ENCODE measurements around the gene PLD4.

PLD4 gene

GRCh38 chr14:104927432-104927816 is 2.7 kb downstream of the PLD4 start:
- peaks cover 7% of the 10 kb centered on the region for H3K9me3 ChIP-seq (ENCODE audit: control insufficient read depth, low read length)
- H3K4me3 ChIP-seq (ENCODE audit: low read length): no peak overlapping the region
- no peaks in the 10 kb centered on the region for H3K4me1 ChIP-seq (ENCODE audit: control insufficient read depth, insufficient read depth, low read length)
- H3K36me3 ChIP-seq (ENCODE audit: control insufficient read depth, insufficient read depth, low read length, severe bottlenecking): no peaks in the 10 kb centered on the region
- DNase-seq (ENCODE audit: low read depth): no peak
- H3K27me3 ChIP-seq (replicated peaks; ENCODE audit: control insufficient read depth, insufficient read depth, low read length): peaks cover 11% of the 10 kb centered on the region
- H3K9ac ChIP-seq (ENCODE audit: low read length): no peak overlapping the region

- no peak for DNase-seq (ENCODE audit: low read depth)
Measured at GRCh38 chr14:104927901-104928300, 3.2 kb downstream of the PLD4 start.

GRCh38 chr14:104928391-104929133 is 3.9 kb downstream of the PLD4 start:
- Histone ChIP-seq H3K9ac (ENCODE audit: low read length) (no peak overlapping the region), H3K9me3 (ENCODE audit: control insufficient read depth, low read length) (peaks cover 7% of the 10 kb centered on the region), H3K36me3 (ENCODE audit: control insufficient read depth, insufficient read depth, low read length, severe bottlenecking) (no peaks in the 10 kb centered on the region), H3K4me3 (ENCODE audit: low read length) (no peak overlapping the region), H3K4me1 (ENCODE audit: control insufficient read depth, insufficient read depth, low read length) (no peaks in the 10 kb centered on the region), H3K27me3 (replicated peaks; ENCODE audit: control insufficient read depth, insufficient read depth, low read length) (peaks cover 11% of the 10 kb centered on the region)
- DNase-seq (ENCODE audit: low read depth): no peak

More at GRCh38 chr14:104927901-104928300, 3.2 kb downstream of the PLD4 start:
- Histone ChIP-seq H3K4me3 (ENCODE audit: low read length) (no peak overlapping the region), H3K27me3 (replicated peaks; ENCODE audit: control insufficient read depth, insufficient read depth, low read length) (peaks cover 11% of the 10 kb centered on the region), H3K9ac (ENCODE audit: low read length) (no peak overlapping the region), H3K9me3 (ENCODE audit: control insufficient read depth, low read length) (peaks cover 7% of the 10 kb centered on the region), H3K36me3 (ENCODE audit: control insufficient read depth, insufficient read depth, low read length, severe bottlenecking) (no peaks in the 10 kb centered on the region), H3K4me1 (ENCODE audit: control insufficient read depth, insufficient read depth, low read length) (no peaks in the 10 kb centered on the region)

GRCh38 chr14:104929268-104930230 is 4.9 kb downstream of the PLD4 start:
- Histone ChIP-seq H3K4me3 (ENCODE audit: low read length) (no peak overlapping the region), H3K9ac (ENCODE audit: low read length) (no peak overlapping the region), H3K36me3 (ENCODE audit: control insufficient read depth, insufficient read depth, low read length, severe bottlenecking) (no peaks in the 10 kb centered on the region), H3K9me3 (ENCODE audit: control insufficient read depth, low read length) (peaks cover under 1% of the 10 kb centered on the region), H3K4me1 (ENCODE audit: control insufficient read depth, insufficient read depth, low read length) (no peaks in the 10 kb centered on the region), H3K27me3 (replicated peaks; ENCODE audit: control insufficient read depth, insufficient read depth, low read length) (peaks cover 11% of the 10 kb centered on the region)
- no peak for DNase-seq (ENCODE audit: low read depth)

- H3K4me3 ChIP-seq (ENCODE audit: low read length): no peak overlapping the region
- H3K4me1 ChIP-seq (ENCODE audit: control insufficient read depth, insufficient read depth, low read length): no peaks in the 10 kb centered on the region
- H3K9me3 ChIP-seq (ENCODE audit: control insufficient read depth, low read length): no peaks in the 10 kb centered on the region
- DNase-seq (ENCODE audit: low read depth): no peak
- H3K27me3 ChIP-seq (replicated peaks; ENCODE audit: control insufficient read depth, insufficient read depth, low read length): peaks cover 14% of the 10 kb centered on the region
- no peaks in the 10 kb centered on the region for H3K36me3 ChIP-seq (ENCODE audit: control insufficient read depth, insufficient read depth, low read length, severe bottlenecking)
- H3K9ac ChIP-seq (ENCODE audit: low read length): no peak overlapping the region
Measured at GRCh38 chr14:104930526-104931303, 6.0 kb downstream of the PLD4 start.

GRCh38 chr14:104931304-104931770 is 6.7 kb downstream of the PLD4 start:
- no peaks in the 10 kb centered on the region for H3K4me1 ChIP-seq (ENCODE audit: control insufficient read depth, insufficient read depth, low read length)
- no peaks in the 10 kb centered on the region for H3K9me3 ChIP-seq (ENCODE audit: control insufficient read depth, low read length)
- H3K4me3 ChIP-seq (ENCODE audit: low read length): no peak overlapping the region
- peaks cover 14% of the 10 kb centered on the region for H3K27me3 ChIP-seq (replicated peaks; ENCODE audit: control insufficient read depth, insufficient read depth, low read length)
- H3K9ac ChIP-seq (ENCODE audit: low read length): no peak overlapping the region
- H3K36me3 ChIP-seq (ENCODE audit: control insufficient read depth, insufficient read depth, low read length, severe bottlenecking): no peaks in the 10 kb centered on the region
- no peak for DNase-seq (ENCODE audit: low read depth)

GRCh38 chr14:104931771-104932675 is 7.3 kb downstream of the PLD4 start:
- Histone ChIP-seq H3K4me1 (ENCODE audit: control insufficient read depth, insufficient read depth, low read length) (no peaks in the 10 kb centered on the region), H3K4me3 (ENCODE audit: low read length) (no peak overlapping the region), H3K36me3 (ENCODE audit: control insufficient read depth, insufficient read depth, low read length, severe bottlenecking) (no peaks in the 10 kb centered on the region), H3K9ac (ENCODE audit: low read length) (peak overlapping the region; percentile 64), H3K9me3 (ENCODE audit: control insufficient read depth, low read length) (no peaks in the 10 kb centered on the region), H3K27me3 (replicated peaks; ENCODE audit: control insufficient read depth, insufficient read depth, low read length) (peaks cover 14% of the 10 kb centered on the region)
- DNase-seq (ENCODE audit: low read depth): no peak

- H3K9me3 ChIP-seq (ENCODE audit: control insufficient read depth, low read length): no peaks in the 10 kb centered on the region
- H3K36me3 ChIP-seq (ENCODE audit: control insufficient read depth, insufficient read depth, low read length, severe bottlenecking): no peaks in the 10 kb centered on the region
- no peaks in the 10 kb centered on the region for H3K4me1 ChIP-seq (ENCODE audit: control insufficient read depth, insufficient read depth, low read length)
- peak; percentile 97 for DNase-seq (ENCODE audit: low read depth)
- H3K4me3 ChIP-seq (ENCODE audit: low read length): peak overlapping the region; percentile 72
- H3K27me3 ChIP-seq (replicated peaks; ENCODE audit: control insufficient read depth, insufficient read depth, low read length): peaks cover 10% of the 10 kb centered on the region
- peak overlapping the region; percentile 64 for H3K9ac ChIP-seq (ENCODE audit: low read length)
Measured at GRCh38 chr14:104932676-104933631, 8.3 kb downstream of the PLD4 start.

GRCh38 chr14:104933746-104934733 is 9.4 kb downstream of the PLD4 start:
- H3K4me3 ChIP-seq (ENCODE audit: low read length): peak overlapping the region; percentile 47
- H3K27me3 ChIP-seq (replicated peaks; ENCODE audit: control insufficient read depth, insufficient read depth, low read length): peaks cover 9% of the 10 kb centered on the region
- DNase-seq (ENCODE audit: low read depth): peak; percentile 15
- H3K9me3 ChIP-seq (ENCODE audit: control insufficient read depth, low read length): no peaks in the 10 kb centered on the region
- H3K4me1 ChIP-seq (ENCODE audit: control insufficient read depth, insufficient read depth, low read length): no peaks in the 10 kb centered on the region
- no peaks in the 10 kb centered on the region for H3K36me3 ChIP-seq (ENCODE audit: control insufficient read depth, insufficient read depth, low read length, severe bottlenecking)
- no peak overlapping the region for H3K9ac ChIP-seq (ENCODE audit: low read length)
